ENCODE measurements around the gene ESPL1. TPM values are rescaled to one million over a fixed set of nuclear protein-coding genes. Genes with fewer than 3 reads are reported as not detected.

Gene ESPL1
- total and polyA plus RNA-seq, 5 donors from 2014 or later: 0.05 to 2.7 (median 0.18) TPM; not detected in 1

GRCh38 chr12:53333845-53334244 is 65.7 kb downstream of the ESPL1 start:
- Histone ChIP-seq H3K36me3 (ENCODE audit: control insufficient read depth, insufficient read depth, low read length) (no peaks in the 10 kb centered on the region), H3K4me1 (ENCODE audit: control insufficient read depth, insufficient read depth, low read length, poor library complexity, severe bottlenecking) (no peaks in the 10 kb centered on the region), H3K9me3 (ENCODE audit: control insufficient read depth in 2 of 2, low read length in 2 of 2) (no peaks in the 10 kb centered on the region), H3K27ac (ENCODE audit: insufficient read depth, low read length, poor library complexity, severe bottlenecking) (no peak overlapping the region), H3K27me3 (ENCODE audit: control insufficient read depth, insufficient read depth, low read length) (peaks cover 12% of the 10 kb centered on the region), H3K4me3 (ENCODE audit: low read depth, low read length) (no peak overlapping the region)
- DNase-seq (no peak), ATAC-seq (ENCODE audit: low read depth in 2 of 2) (no peak)
- Mint-ChIP-seq H3K4me3 (no peak overlapping the region), H3K4me1 (peaks cover 5 to 9% (median 7%) of the 10 kb centered on the region in 4 donors), H3K36me3 (no peaks in the 10 kb centered on the region), H3K9me3 (peaks cover 0 to 2% (median 0%) of the 10 kb centered on the region in 7 donors), H3K27me3 (peaks cover 49% of the 10 kb centered on the region), H3K27ac (no peak overlapping the region)

GRCh38 chr12:53334822-53335221 is 66.7 kb downstream of the ESPL1 start:
- ATAC-seq (ENCODE audit: low read depth in 2 of 2): no peak
- H3K9me3 ChIP-seq (ENCODE audit: control insufficient read depth in 2 of 2, low read length in 2 of 2): no peaks in the 10 kb centered on the region
- H3K27me3 ChIP-seq (ENCODE audit: control insufficient read depth, insufficient read depth, low read length): peaks cover 14% of the 10 kb centered on the region

GRCh38 chr12:53336181-53336681 is 68.1 kb downstream of the ESPL1 start, which contains the start of gene SP7:
SP7 (minus strand) TSS chr12:53336354; CDS start chr12:53335646, 708 bp downstream.
- H3K4me3 ChIP-seq (ENCODE audit: low read depth, low read length): no peak within 1 kb of the TSS
- H3K4me1 Mint-ChIP-seq: peaks cover 5 to 9% (median 7%) of the 10 kb centered on the region in 4 donors

More at GRCh38 chr12:53334822-53335221, 66.7 kb downstream of the ESPL1 start:
- Histone ChIP-seq H3K36me3 (ENCODE audit: control insufficient read depth, insufficient read depth, low read length) (no peaks in the 10 kb centered on the region), H3K27ac (ENCODE audit: insufficient read depth, low read length, poor library complexity, severe bottlenecking) (no peak overlapping the region), H3K4me1 (ENCODE audit: control insufficient read depth, insufficient read depth, low read length, poor library complexity, severe bottlenecking) (no peaks in the 10 kb centered on the region), H3K4me3 (ENCODE audit: low read depth, low read length) (no peak overlapping the region)
- Mint-ChIP-seq H3K4me3 (no peak overlapping the region), H3K9me3 (no peaks in the 10 kb centered on the region), H3K27ac (no peak overlapping the region), H3K36me3 (no peaks in the 10 kb centered on the region), H3K27me3 (peaks cover 49% of the 10 kb centered on the region), H3K4me1 (peaks cover 5 to 9% (median 7%) of the 10 kb centered on the region in 4 donors)
- DNase-seq: no peak

GRCh38 chr12:53338017-53338416 is 69.9 kb downstream of the ESPL1 start:
- no peak for ATAC-seq (ENCODE audit: low read depth in 2 of 2)
- DNase-seq: no peak

More at GRCh38 chr12:53336181-53336681, 68.1 kb downstream of the ESPL1 start, which contains the start of gene SP7:
- Histone ChIP-seq H3K27me3 (ENCODE audit: control insufficient read depth, insufficient read depth, low read length) (peaks cover 15% of the 10 kb centered on the region), H3K4me1 (ENCODE audit: control insufficient read depth, insufficient read depth, low read length, poor library complexity, severe bottlenecking) (no peaks in the 10 kb centered on the region), H3K27ac (ENCODE audit: insufficient read depth, low read length, poor library complexity, severe bottlenecking) (no peak within 1 kb of the TSS), H3K9me3 (ENCODE audit: control insufficient read depth in 2 of 2, low read length in 2 of 2) (no peaks in the 10 kb centered on the region), H3K36me3 (ENCODE audit: control insufficient read depth, insufficient read depth, low read length) (no peaks in the 10 kb centered on the region)
- Mint-ChIP-seq H3K36me3 (no peaks in the 10 kb centered on the region), H3K27ac (no peak within 1 kb of the TSS), H3K27me3 (peaks cover 56% of the 10 kb centered on the region), H3K9me3 (no peaks in the 10 kb centered on the region), H3K4me3 (no peak within 1 kb of the TSS)
- DNase-seq (no peak), ATAC-seq (ENCODE audit: low read depth in 2 of 2) (no peak)

GRCh38 chr12:53338916-53339315 is 70.8 kb downstream of the ESPL1 start:
- H3K27me3 Mint-ChIP-seq: peaks cover 42% of the 10 kb centered on the region
- DNase-seq: no peak
- Histone ChIP-seq H3K27me3 (ENCODE audit: control insufficient read depth, insufficient read depth, low read length) (peaks cover 15% of the 10 kb centered on the region), H3K4me3 (ENCODE audit: low read depth, low read length) (no peak overlapping the region), H3K36me3 (ENCODE audit: control insufficient read depth, insufficient read depth, low read length) (no peaks in the 10 kb centered on the region), H3K27ac (ENCODE audit: insufficient read depth, low read length, poor library complexity, severe bottlenecking) (no peak overlapping the region), H3K4me1 (ENCODE audit: control insufficient read depth, insufficient read depth, low read length, poor library complexity, severe bottlenecking) (no peaks in the 10 kb centered on the region), H3K9me3 (ENCODE audit: control insufficient read depth in 2 of 2, low read length in 2 of 2) (no peaks in the 10 kb centered on the region)
- H3K36me3 Mint-ChIP-seq: no peaks in the 10 kb centered on the region
- no peak for ATAC-seq (ENCODE audit: low read depth in 2 of 2)
- H3K4me3 Mint-ChIP-seq: no peak overlapping the region
- H3K27ac Mint-ChIP-seq: no peak overlapping the region
- no peaks in the 10 kb centered on the region for H3K9me3 Mint-ChIP-seq
- peaks cover 5 to 17% (median 12%) of the 10 kb centered on the region in 4 donors for H3K4me1 Mint-ChIP-seq

More at GRCh38 chr12:53338017-53338416, 69.9 kb downstream of the ESPL1 start:
- Mint-ChIP-seq H3K9me3 (no peaks in the 10 kb centered on the region), H3K27ac (no peak overlapping the region), H3K4me3 (peak overlapping the region in 2 of 4 donors; percentile 53 to 60), H3K36me3 (no peaks in the 10 kb centered on the region), H3K4me1 (peaks cover 5 to 9% (median 7%) of the 10 kb centered on the region in 4 donors), H3K27me3 (peaks cover 51% of the 10 kb centered on the region)
- Histone ChIP-seq H3K4me1 (ENCODE audit: control insufficient read depth, insufficient read depth, low read length, poor library complexity, severe bottlenecking) (no peaks in the 10 kb centered on the region), H3K27ac (ENCODE audit: insufficient read depth, low read length, poor library complexity, severe bottlenecking) (no peak overlapping the region), H3K27me3 (ENCODE audit: control insufficient read depth, insufficient read depth, low read length) (peaks cover 15% of the 10 kb centered on the region), H3K36me3 (ENCODE audit: control insufficient read depth, insufficient read depth, low read length) (no peaks in the 10 kb centered on the region), H3K9me3 (ENCODE audit: control insufficient read depth in 2 of 2, low read length in 2 of 2) (no peaks in the 10 kb centered on the region), H3K4me3 (ENCODE audit: low read depth, low read length) (no peak overlapping the region)

GRCh38 chr12:53340398-53340797 is 72.3 kb downstream of the ESPL1 start:
- H3K27me3 Mint-ChIP-seq: peaks cover 34% of the 10 kb centered on the region
- no peak for ATAC-seq (ENCODE audit: low read depth in 2 of 2)
- peak overlapping the region in 1 of 4 donors; percentile 32 for H3K4me3 Mint-ChIP-seq

More at GRCh38 chr12:53340398-53340797, 72.3 kb downstream of the ESPL1 start:
- Mint-ChIP-seq H3K4me1 (peaks cover 5 to 25% (median 17%) of the 10 kb centered on the region in 4 donors), H3K9me3 (no peaks in the 10 kb centered on the region), H3K36me3 (no peaks in the 10 kb centered on the region), H3K27ac (no peak overlapping the region)
- Histone ChIP-seq H3K36me3 (ENCODE audit: control insufficient read depth, insufficient read depth, low read length) (no peaks in the 10 kb centered on the region), H3K9me3 (ENCODE audit: control insufficient read depth in 2 of 2, low read length in 2 of 2) (no peaks in the 10 kb centered on the region), H3K27ac (ENCODE audit: insufficient read depth, low read length, poor library complexity, severe bottlenecking) (no peak overlapping the region), H3K27me3 (ENCODE audit: control insufficient read depth, insufficient read depth, low read length) (peaks cover 15% of the 10 kb centered on the region), H3K4me3 (ENCODE audit: low read depth, low read length) (no peak overlapping the region), H3K4me1 (ENCODE audit: control insufficient read depth, insufficient read depth, low read length, poor library complexity, severe bottlenecking) (peaks cover 12% of the 10 kb centered on the region)
- DNase-seq: no peak

Other genes starting within 250 kb of the ESPL1 start
- gene TNS2, start 218.2 kb upstream of the ESPL1 start, total RNA-seq: 1.4 TPM
- under 1 TPM in 1 of 4 donors, not detected in 3; 0.09 TPM for gene TNS2, start 218.2 kb upstream of the ESPL1 start, polyA plus RNA-seq
- gene SPRYD3, start 188.9 kb upstream of the ESPL1 start, total RNA-seq: 25.9 TPM
- gene SPRYD3, start 188.9 kb upstream of the ESPL1 start, polyA plus RNA-seq: 10 to 100 TPM; 34.1 to 59.2 (median 45.9) TPM
- gene IGFBP6, start 170.6 kb upstream of the ESPL1 start, total RNA-seq: not detected
- under 1 TPM in 1 of 4 donors, not detected in 3; 0.84 TPM for gene IGFBP6, start 170.6 kb upstream of the ESPL1 start, polyA plus RNA-seq
- gene SOAT2, start 164.8 kb upstream of the ESPL1 start, total RNA-seq: 0.37 TPM
- gene SOAT2, start 164.8 kb upstream of the ESPL1 start, polyA plus RNA-seq: not detected
- 32.6 TPM for gene ZNF740, start 87.6 kb upstream of the ESPL1 start, total RNA-seq
- 1 to 10 TPM; 2.3 to 3.1 (median 2.7) TPM for gene ZNF740, start 87.6 kb upstream of the ESPL1 start, polyA plus RNA-seq
- 68.0 TPM for gene CSAD, start 87.4 kb upstream of the ESPL1 start, total RNA-seq
- gene CSAD, start 87.4 kb upstream of the ESPL1 start, polyA plus RNA-seq: 1 to 10 TPM; 1.2 to 2.3 (median 1.6) TPM
- gene ITGB7, start 61.0 kb upstream of the ESPL1 start, total RNA-seq: 297 TPM
- 100 to 1,000 TPM; 279 to 382 (median 330) TPM for gene ITGB7, start 61.0 kb upstream of the ESPL1 start, polyA plus RNA-seq
- 16.8 TPM for gene RARG, start 36.1 kb upstream of the ESPL1 start, total RNA-seq
- gene RARG, start 36.1 kb upstream of the ESPL1 start, polyA plus RNA-seq: 1 to 10 TPM; 1.5 to 5.1 (median 2.4) TPM
- 506 TPM for gene PFDN5, start 27.2 kb downstream of the ESPL1 start, total RNA-seq
- 1,000 to 10,000 TPM; 1,352 to 1,800 (median 1,601) TPM for gene PFDN5, start 27.2 kb downstream of the ESPL1 start, polyA plus RNA-seq
- gene MYG1, start 31.4 kb downstream of the ESPL1 start, total RNA-seq: 33.9 TPM
- 10 to 100 TPM; 85.0 to 98.1 (median 94.4) TPM for gene MYG1, start 31.4 kb downstream of the ESPL1 start, polyA plus RNA-seq
- gene AAAS, start 53.3 kb downstream of the ESPL1 start, total RNA-seq: 36.8 TPM
- 10 to 100 TPM; 34.0 to 45.9 (median 37.8) TPM for gene AAAS, start 53.3 kb downstream of the ESPL1 start, polyA plus RNA-seq
- gene SP7, start 68.1 kb downstream of the ESPL1 start, total RNA-seq: not detected
- under 1 TPM in 1 of 4 donors, not detected in 3; 0.07 TPM for gene SP7, start 68.1 kb downstream of the ESPL1 start, polyA plus RNA-seq
- 79.0 TPM for gene SP1, start 111.9 kb downstream of the ESPL1 start, total RNA-seq
- 1 to 10 TPM; 8.1 to 9.3 (median 8.2) TPM for gene SP1, start 111.9 kb downstream of the ESPL1 start, polyA plus RNA-seq
- not detected for gene AMHR2, start 155.6 kb downstream of the ESPL1 start, total RNA-seq
- not detected for gene AMHR2, start 155.6 kb downstream of the ESPL1 start, polyA plus RNA-seq
- gene PRR13, start 173.4 kb downstream of the ESPL1 start, total RNA-seq: 187 TPM
- 100 to 1,000 TPM; 525 to 639 (median 574) TPM for gene PRR13, start 173.4 kb downstream of the ESPL1 start, polyA plus RNA-seq
- gene PCBP2, start 183.8 kb downstream of the ESPL1 start, total RNA-seq: 931 TPM
- gene PCBP2, start 183.8 kb downstream of the ESPL1 start, polyA plus RNA-seq: 100 to 1,000 TPM; 113 to 150 (median 134) TPM
- gene MAP3K12, start 231.2 kb downstream of the ESPL1 start, total RNA-seq: 31.5 TPM
- 1 to 10 TPM; 3.8 to 4.6 (median 4.4) TPM for gene MAP3K12, start 231.2 kb downstream of the ESPL1 start, polyA plus RNA-seq
- 25.1 TPM for gene TARBP2, start 233.0 kb downstream of the ESPL1 start, total RNA-seq
- 10 to 100 TPM; 22.5 to 29.1 (median 25.6) TPM for gene TARBP2, start 233.0 kb downstream of the ESPL1 start, polyA plus RNA-seq
- not detected for gene NPFF, start 239.2 kb downstream of the ESPL1 start, total RNA-seq
- not detected for gene NPFF, start 239.2 kb downstream of the ESPL1 start, polyA plus RNA-seq

Measured in CD4-positive, CD25-positive, alpha-beta regulatory T cell (primary cell).